HG03066 (cell line): ENCODE results near the gene RNF112.

Experiments
- ATAC-seq: cut with Tn5 transposase; IDR thresholded peaks from one replicate; pipeline ENCODE4 v1.9.1; 2021; ENCODE audit warnings: low read depth; ENCODE audit not compliant: unreplicated experiment

RNF112 gene

GRCh38 chr17:19410875-19411620 lies at the start of gene RNF112:
RNF112 (plus strand) TSS chr17:19411232; CDS start chr17:19411409, 177 bp downstream.
- no peak for ATAC-seq

- ATAC-seq = no peak
These were observed 49.7 kb upstream of the RNF112 start for GRCh38 chr17:19361326-19361725.

GRCh38 chr17:19361944-19362276 lies 49.1 kb upstream of the RNF112 start:
- ATAC-seq = no peak

- peak; percentile 79 for ATAC-seq
These were observed 48.5 kb upstream of the RNF112 start, which contains the start of gene B9D1 for GRCh38 chr17:19362277-19363113. B9D1 (minus strand) TSS chr17:19362723; CDS start chr17:19362569, 154 bp downstream.

GRCh38 chr17:19363114-19363438 lies 48.0 kb upstream of the RNF112 start:
- no peak for ATAC-seq

- ATAC-seq = no peak
These were observed 47.5 kb upstream of the RNF112 start for GRCh38 chr17:19363460-19364035.

GRCh38 chr17:19364699-19365498 lies 46.1 kb upstream of the RNF112 start:
- no peak for ATAC-seq

- ATAC-seq = no peak
These were observed 45.6 kb upstream of the RNF112 start for GRCh38 chr17:19365499-19365817.

- no peak for ATAC-seq
These were observed 45.0 kb upstream of the RNF112 start for GRCh38 chr17:19365833-19366636.

- ATAC-seq = no peak
These were observed 44.4 kb upstream of the RNF112 start for GRCh38 chr17:19366637-19366972.

- ATAC-seq = no peak
These were observed 42.8 kb upstream of the RNF112 start for GRCh38 chr17:19368229-19368628.

- no peak for ATAC-seq
These were observed 41.8 kb upstream of the RNF112 start for GRCh38 chr17:19369107-19369778.

- ATAC-seq = no peak
These were observed 41.1 kb upstream of the RNF112 start for GRCh38 chr17:19369846-19370492.

- ATAC-seq = no peak
These were observed 40.5 kb upstream of the RNF112 start for GRCh38 chr17:19370493-19370960.

- no peak for ATAC-seq
These were observed 39.6 kb upstream of the RNF112 start for GRCh38 chr17:19371259-19372010.

GRCh38 chr17:19372011-19372370 lies 39.0 kb upstream of the RNF112 start:
- ATAC-seq = no peak

- ATAC-seq = no peak
These were observed 38.6 kb upstream of the RNF112 start for GRCh38 chr17:19372439-19372838.

GRCh38 chr17:19372866-19373504 lies 38.0 kb upstream of the RNF112 start:
- no peak for ATAC-seq
